GM23338 (cell line): ENCODE results near the gene KCNE5. TPM values are rescaled to one million over a fixed set of nuclear protein-coding genes. Genes with fewer than 3 reads are reported as not detected.

Experiments
- ATAC-seq: fragments of 200-7000 bp; cut with Tn5 transposase; 3 replicates; pipeline ENCODE4 v1.9.1; 2020
- DNase-seq: peaks from one replicate; pipeline ENCODE4 v3.0.0-alpha.2; 2015; ENCODE audit warnings: low spot score
- H2AFZ ChIP-seq: fragments of 200-600 bp; sonication (generic); 2 replicates; pipeline ENCODE4 v1.8.0; 2016; ENCODE audit warnings: antibody characterized with exemption, mild to moderate bottlenecking, moderate library complexity
- H3F3A ChIP-seq: fragments of 200-600 bp; sonication (generic); replicated peaks from 2 replicates; pipeline ENCODE4 v1.8.0; 2017; ENCODE audit warnings: antibody characterized with exemption, mixed run types, low read depth
- H3K27ac ChIP-seq: fragments of 200-600 bp; sonication (generic); 2 replicates; pipeline ENCODE4 v1.6.1; 2016; ENCODE audit warnings: low read depth
- H3K27me3 ChIP-seq: fragments of 200-600 bp; sonication (generic); 2 replicates; pipeline ENCODE4 v1.8.0; 2016; ENCODE audit warnings: mild to moderate bottlenecking, mixed run types, moderate library complexity; ENCODE audit not compliant: insufficient read depth
- H3K36me3 ChIP-seq: fragments of 200-600 bp; sonication (generic); 2 replicates; pipeline ENCODE4 v1.8.0; 2016; ENCODE audit warnings: mild to moderate bottlenecking; ENCODE audit not compliant: insufficient read depth
- H3K4me1 ChIP-seq: fragments of 200-600 bp; sonication (generic); 2 replicates; pipeline ENCODE4 v1.8.0; 2016; ENCODE audit warnings: mild to moderate bottlenecking, moderate library complexity; ENCODE audit not compliant: insufficient read depth
- H3K4me2 ChIP-seq: fragments of 200-600 bp; sonication (generic); 2 replicates; pipeline ENCODE4 v1.7.1; 2017; ENCODE audit warnings: mixed run types
- H3K4me3 ChIP-seq: fragments of 200-600 bp; sonication (generic); 2 replicates; pipeline ENCODE4 v1.6.1; 2016; ENCODE audit warnings: mixed run types
- H3K79me2 ChIP-seq: fragments of 200-600 bp; sonication (generic); replicated peaks from 2 replicates; pipeline ENCODE4 v1.8.0; 2017; ENCODE audit warnings: mild to moderate bottlenecking; ENCODE audit not compliant: insufficient read depth
- H3K9me2 ChIP-seq: fragments of 200-600 bp; sonication (generic); 2 replicates; pipeline ENCODE4 v1.8.0; 2017; ENCODE audit not compliant: insufficient read depth
- H4K20me1 ChIP-seq: fragments of 200-600 bp; sonication (generic); replicated peaks from 2 replicates; pipeline ENCODE4 v1.8.0; 2017; ENCODE audit warnings: mild to moderate bottlenecking; ENCODE audit not compliant: insufficient read depth
- H3K27ac Mint-ChIP-seq: 2 replicates; pipeline ENCODE4 v1.8.0; 2020; ENCODE audit warnings: inconsistent platforms, mild to moderate bottlenecking, moderate library complexity, mixed read lengths
- H3K27me3 Mint-ChIP-seq: 3 replicates; pipeline ENCODE4 v1.8.0; 2022; ENCODE audit warnings: low read depth, mild to moderate bottlenecking, moderate library complexity, mixed read lengths, inconsistent platforms; ENCODE audit not compliant: insufficient read depth, poor library complexity
- H3K36me3 Mint-ChIP-seq: 3 replicates; pipeline ENCODE4 v1.8.0; 2021; ENCODE audit warnings: low read depth, mild to moderate bottlenecking, inconsistent platforms, moderate library complexity, mixed read lengths
- H3K4me1 Mint-ChIP-seq: 3 replicates; pipeline ENCODE4 v1.8.0; 2020; ENCODE audit warnings: mild to moderate bottlenecking, inconsistent platforms, mixed read lengths
- H3K4me3 Mint-ChIP-seq: 3 replicates; pipeline ENCODE4 v1.8.0; 2021; ENCODE audit warnings: moderate library complexity, mild to moderate bottlenecking, inconsistent platforms, mixed read lengths
- H3K9me3 Mint-ChIP-seq: 3 replicates; pipeline ENCODE4 v1.8.0; 2020; ENCODE audit warnings: moderate library complexity, mild to moderate bottlenecking, inconsistent platforms, mixed read lengths
- CREB1 ChIP-seq: fragments of 250-450 bp; sonication (Bioruptor Pico); IDR thresholded peaks from 2 replicates; pipeline ENCODE4 v1.5.0; 2020; ENCODE audit warnings: low read depth, mild to moderate bottlenecking, moderate library complexity
- CTCF ChIP-seq, 2 experiments: fragments of 200-600 bp in 1 of 2; sonication (generic) in 1 of 2; conservative IDR thresholded peaks; 2 replicates each; pipeline versions ENCODE4 v1.5.1 to v1.6.1; 2016 to 2017; ENCODE audit warnings: antibody characterized with exemption in 2 of 2, low read depth in 2 of 2, mild to moderate bottlenecking in 2 of 2, moderate library complexity in 1 of 2
- ETS1 ChIP-seq: IDR thresholded peaks from 2 replicates; pipeline ENCODE4 v1.6.1; 2016; ENCODE audit warnings: antibody characterized with exemption
- EZH2 ChIP-seq: fragments of 200-600 bp; sonication (generic); IDR thresholded peaks from one replicate; pipeline ENCODE4 v1.8.0; 2017; ENCODE audit warnings: antibody characterized with exemption, mild to moderate bottlenecking, low read depth; ENCODE audit not compliant: unreplicated experiment
- EZH2phosphoT487 ChIP-seq: fragments of 200-600 bp; sonication (generic); IDR thresholded peaks from one replicate; pipeline ENCODE4 v1.8.1; 2018; ENCODE audit warnings: antibody characterized with exemption; ENCODE audit not compliant: unreplicated experiment
- NANOG ChIP-seq: IDR thresholded peaks from 2 replicates; pipeline ENCODE4 v1.6.1; 2016; ENCODE audit warnings: antibody characterized with exemption, borderline replicate concordance
- POLR2AphosphoS5 ChIP-seq: IDR thresholded peaks from 2 replicates; pipeline ENCODE4 v1.6.1; 2016; ENCODE audit warnings: antibody characterized with exemption, low read depth
- REST ChIP-seq: IDR thresholded peaks from one replicate; pipeline ENCODE4 v1.6.1; 2018; ENCODE audit warnings: antibody characterized with exemption; ENCODE audit not compliant: unreplicated experiment
- ZNF331 ChIP-seq: fragments of 250-450 bp; sonication (Bioruptor Pico); IDR thresholded peaks from 2 replicates; pipeline ENCODE4 v1.5.0; 2020; ENCODE audit warnings: low read depth, mild to moderate bottlenecking, moderate library complexity
- polyA plus RNA-seq: library from polyadenylated mRNA; unstranded; fragments of >200 nt; fragmentation: Nextera tagmentation; extraction: Ambion mirVana; gene quantifications from 2 replicates; pipeline ENCODE4 v1.2.1, GENCODE V29; 2016
- total RNA-seq: library from RNA; depleted of rRNA; stranded (reverse); fragments of >200 nt; shearing (Covaris generic); gene quantifications from 2 replicates; pipeline ENCODE4 v1.2.3, GENCODE V29; 2014

The KCNE5 gene
- total and polyA plus RNA-seq, 2 experiments from 2014 or later = 4.1 to 5.1 TPM

- no peak overlapping the region for H3K4me3 Mint-ChIP-seq
- peaks cover 4% of the 10 kb centered on the region; the same call in 2 of the 3 replicates for H3K36me3 Mint-ChIP-seq
- H3K4me1 Mint-ChIP-seq = peaks cover 6% of the 10 kb centered on the region
- H3K27me3 Mint-ChIP-seq = peaks cover 5% of the 10 kb centered on the region
- no peak overlapping the region for H3K27ac ChIP-seq
- H3K9me2 ChIP-seq = no peaks in the 10 kb centered on the region
- no peaks in the 10 kb centered on the region for H3K4me1 ChIP-seq
- DNase-seq (no peak), ATAC-seq (no peak)
- no peak overlapping the region for H3K4me3 ChIP-seq
- H3K36me3 ChIP-seq = no peaks in the 10 kb centered on the region
- no peak overlapping the region for H2AFZ ChIP-seq
- no peak for TF ChIP-seq ZNF331
- H3K27ac Mint-ChIP-seq = no peak overlapping the region
- no peaks in the 10 kb centered on the region for H4K20me1 ChIP-seq
- no peaks in the 10 kb centered on the region for H3F3A ChIP-seq
- no peaks in the 10 kb centered on the region for H3K79me2 ChIP-seq
- peaks cover 6% of the 10 kb centered on the region for H3K9me3 Mint-ChIP-seq
- H3K27me3 ChIP-seq = peaks cover 4% of the 10 kb centered on the region; the same call in 1 of the 2 replicates
- no peak overlapping the region for H3K4me2 ChIP-seq
Measured at GRCh38 chrX:109626637-109627036, 1.7 kb upstream of the KCNE5 start.

- H3F3A ChIP-seq = no peaks in the 10 kb centered on the region
- peaks cover 6% of the 10 kb centered on the region for H3K9me3 Mint-ChIP-seq
- peak overlapping the region; percentile 66; the same call in 1 of the 2 replicates for H3K4me2 ChIP-seq
- H3K27ac ChIP-seq = no peak overlapping the region
- H3K4me3 Mint-ChIP-seq = peak overlapping the region; percentile 30; the same call in 2 of the 3 replicates
- peak overlapping the region; percentile 28; the same call in 1 of the 2 replicates for H2AFZ ChIP-seq
- H3K9me2 ChIP-seq = no peaks in the 10 kb centered on the region
- H3K27ac Mint-ChIP-seq = no peak overlapping the region
- no peaks in the 10 kb centered on the region for H3K79me2 ChIP-seq
- H3K27me3 Mint-ChIP-seq = peaks cover 5% of the 10 kb centered on the region
- peak overlapping the region; percentile 44; the same call in 1 of the 2 replicates for H3K4me3 ChIP-seq
- ATAC-seq (no peak), DNase-seq (peak; percentile 9)
- H3K36me3 ChIP-seq = no peaks in the 10 kb centered on the region
- H3K27me3 ChIP-seq = peaks cover 4% of the 10 kb centered on the region; the same call in 1 of the 2 replicates
- H3K4me1 Mint-ChIP-seq = peaks cover 6% of the 10 kb centered on the region
- no peaks in the 10 kb centered on the region for H3K4me1 ChIP-seq
- H3K36me3 Mint-ChIP-seq = peaks cover 4% of the 10 kb centered on the region; the same call in 2 of the 3 replicates
- no peaks in the 10 kb centered on the region for H4K20me1 ChIP-seq
- TF ChIP-seq ZNF331 = no peak
- TF ChIP-seq CREB1 = no peak
- no peak for TF ChIP-seq NANOG
- no peak for TF ChIP-seq CTCF (conservative IDR thresholded peaks at IDR 0.05; ENCODE audit: low read depth in 2 of 2)
- TF ChIP-seq ETS1 = no peak
- no peak for TF ChIP-seq POLR2AphosphoS5
- no peak for TF ChIP-seq EZH2
- TF ChIP-seq EZH2phosphoT487 = no peak
- no peak for TF ChIP-seq REST
Measured at GRCh38 chrX:109623997-109624396, 975 bp downstream of the KCNE5 start.
